Epithelial cell of proximal tubule (primary cell): ENCODE results near the gene RFK. TPM values are rescaled to one million over a fixed set of nuclear protein-coding genes. Genes with fewer than 3 reads are reported as not detected.

ENCODE experiments used
- DNase-seq: peaks from one replicate; pipeline ENCODE4 v3.0.0-alpha.2; 2011; ENCODE audit warnings: low read depth
- H3K4me3 ChIP-seq: 2 replicates; pipeline ENCODE4 v1.5.1; 2011; ENCODE audit warnings: low read depth, mild to moderate bottlenecking, low read length
- total RNA-seq: library from RNA; depleted of rRNA; stranded (reverse); fragments of >200 nt; gene quantifications from 2 replicates; pipeline ENCODE4 v1.2.3, GENCODE V29; 2015
- TF ChIP-seq, protein P1 (sequence below): conservative IDR thresholded peaks from 2 replicates; pipeline ENCODE4 v1.5.1; 2012; ENCODE audit warnings: low read depth, mild to moderate bottlenecking, low read length

RFK gene
- total RNA-seq, 1 donor from 2014 or later = 33.6 TPM

DNA sequence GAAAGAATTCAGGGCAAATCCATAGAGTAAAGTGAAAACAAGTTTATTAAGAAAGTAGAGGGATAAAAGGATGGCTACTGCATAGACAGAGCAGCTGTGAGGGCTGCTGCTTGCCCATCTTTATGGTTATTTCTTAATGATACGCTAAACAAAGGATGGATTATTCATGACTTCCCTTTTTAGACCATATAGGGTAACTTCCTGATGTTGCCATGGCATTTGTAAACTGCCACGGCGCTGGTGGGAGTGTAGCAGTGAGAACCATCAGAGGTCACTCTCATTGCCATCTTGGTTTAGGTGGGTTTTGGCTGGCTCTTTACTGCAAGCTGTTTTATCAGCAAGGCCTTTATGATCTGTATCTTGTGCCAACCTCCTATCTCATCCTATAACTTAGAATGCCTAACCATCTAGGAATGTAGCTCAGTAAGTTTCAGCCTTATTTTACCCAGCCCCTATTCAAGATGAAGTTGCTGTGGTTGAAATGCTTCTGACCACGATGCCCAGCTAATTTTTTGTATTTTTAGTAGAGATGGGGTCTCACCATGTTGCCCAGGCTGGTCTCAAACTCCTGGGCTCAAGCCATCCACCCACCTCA lies 42.1 kb downstream of the RFK start:
- H3K4me3 ChIP-seq = no peak overlapping the region
- TF ChIP-seq, protein P1, sequence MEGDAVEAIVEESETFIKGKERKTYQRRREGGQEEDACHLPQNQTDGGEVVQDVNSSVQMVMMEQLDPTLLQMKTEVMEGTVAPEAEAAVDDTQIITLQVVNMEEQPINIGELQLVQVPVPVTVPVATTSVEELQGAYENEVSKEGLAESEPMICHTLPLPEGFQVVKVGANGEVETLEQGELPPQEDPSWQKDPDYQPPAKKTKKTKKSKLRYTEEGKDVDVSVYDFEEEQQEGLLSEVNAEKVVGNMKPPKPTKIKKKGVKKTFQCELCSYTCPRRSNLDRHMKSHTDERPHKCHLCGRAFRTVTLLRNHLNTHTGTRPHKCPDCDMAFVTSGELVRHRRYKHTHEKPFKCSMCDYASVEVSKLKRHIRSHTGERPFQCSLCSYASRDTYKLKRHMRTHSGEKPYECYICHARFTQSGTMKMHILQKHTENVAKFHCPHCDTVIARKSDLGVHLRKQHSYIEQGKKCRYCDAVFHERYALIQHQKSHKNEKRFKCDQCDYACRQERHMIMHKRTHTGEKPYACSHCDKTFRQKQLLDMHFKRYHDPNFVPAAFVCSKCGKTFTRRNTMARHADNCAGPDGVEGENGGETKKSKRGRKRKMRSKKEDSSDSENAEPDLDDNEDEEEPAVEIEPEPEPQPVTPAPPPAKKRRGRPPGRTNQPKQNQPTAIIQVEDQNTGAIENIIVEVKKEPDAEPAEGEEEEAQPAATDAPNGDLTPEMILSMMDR = no peak
- DNase-seq = no peak

DNA sequence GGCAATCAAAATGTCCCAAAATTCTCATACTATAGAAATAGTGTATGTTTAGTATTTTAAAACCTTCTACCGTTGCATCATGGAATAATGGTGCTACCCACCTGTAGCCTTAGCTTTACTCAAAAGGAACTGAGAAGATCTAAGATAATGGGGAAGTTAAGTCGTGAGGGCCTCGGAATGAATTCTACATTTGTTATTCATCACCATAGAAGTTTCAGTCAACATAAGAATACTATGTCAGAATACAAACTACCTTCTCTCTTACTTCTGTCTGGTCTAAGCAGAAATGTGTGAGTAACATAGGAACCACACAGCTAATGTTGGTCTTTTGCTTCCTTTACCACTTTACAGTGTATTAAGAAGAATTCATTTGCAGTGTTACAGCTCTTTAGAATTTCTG lies 43.2 kb downstream of the RFK start:
- DNase-seq = no peak
- TF ChIP-seq, protein P1 = no peak
- no peak overlapping the region for H3K4me3 ChIP-seq

DNA sequence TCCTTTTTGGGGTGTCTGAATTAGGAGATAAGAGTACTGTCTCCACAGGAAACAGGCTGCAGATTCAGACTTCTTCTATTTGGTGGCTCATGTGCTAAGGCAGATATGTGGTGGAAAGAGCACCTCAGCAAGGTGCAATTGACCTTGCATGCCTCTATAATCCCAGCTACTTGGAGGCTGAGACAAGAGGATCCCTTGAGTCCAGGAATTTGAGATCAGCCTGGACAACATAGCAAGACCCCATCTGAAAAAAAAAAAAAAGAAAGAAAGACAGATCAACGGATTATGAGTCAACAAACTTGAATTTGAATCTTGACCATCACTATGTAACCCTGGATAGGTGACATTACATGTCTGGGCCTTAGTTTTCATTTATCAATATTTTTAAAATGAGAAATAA lies 44.4 kb downstream of the RFK start:
- no peak for DNase-seq
- H3K4me3 ChIP-seq = no peak overlapping the region
- TF ChIP-seq, protein P1 = no peak

DNA sequence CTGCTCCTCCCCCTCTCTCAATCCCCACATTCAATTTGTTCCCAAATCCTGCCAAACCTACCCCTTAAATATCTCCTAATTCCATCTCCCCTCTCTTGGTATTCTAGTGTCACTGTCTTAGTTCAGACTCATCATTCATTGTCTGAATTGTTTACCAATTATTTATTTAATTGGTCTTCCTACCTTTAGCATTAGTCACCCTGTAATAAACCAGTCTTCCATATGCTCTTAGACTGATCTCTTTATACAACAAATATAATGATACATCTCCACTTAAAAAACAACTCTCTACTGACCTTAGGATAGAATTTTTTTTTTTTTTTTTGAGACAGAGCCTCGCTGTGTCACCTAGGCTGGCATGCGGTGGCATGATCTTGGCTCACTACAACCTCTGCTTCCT lies 51.4 kb downstream of the RFK start:
- TF ChIP-seq, protein P1 = no peak
- H3K4me3 ChIP-seq = no peak overlapping the region
- no peak for DNase-seq

DNA sequence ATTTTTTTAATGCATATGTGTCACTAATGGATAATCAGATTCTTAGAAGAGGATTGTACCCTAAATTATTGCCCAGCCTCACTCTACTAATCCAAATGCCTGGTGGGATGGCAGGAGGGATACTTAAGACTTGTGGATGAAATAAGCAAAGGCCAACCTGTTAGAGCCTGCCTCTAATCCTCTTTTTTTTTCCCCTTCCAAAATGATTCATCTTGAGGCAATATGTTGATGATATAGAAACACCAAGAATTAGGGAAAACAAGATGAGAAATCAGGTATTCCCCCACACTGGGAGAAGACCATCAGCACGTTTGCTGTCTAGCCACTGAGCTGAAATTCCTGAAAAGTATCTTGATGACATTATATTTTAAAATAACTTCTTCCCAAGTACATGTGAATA lies 52.0 kb downstream of the RFK start:
- TF ChIP-seq, protein P1 = no peak
- no peak overlapping the region for H3K4me3 ChIP-seq
- DNase-seq = no peak

DNA sequence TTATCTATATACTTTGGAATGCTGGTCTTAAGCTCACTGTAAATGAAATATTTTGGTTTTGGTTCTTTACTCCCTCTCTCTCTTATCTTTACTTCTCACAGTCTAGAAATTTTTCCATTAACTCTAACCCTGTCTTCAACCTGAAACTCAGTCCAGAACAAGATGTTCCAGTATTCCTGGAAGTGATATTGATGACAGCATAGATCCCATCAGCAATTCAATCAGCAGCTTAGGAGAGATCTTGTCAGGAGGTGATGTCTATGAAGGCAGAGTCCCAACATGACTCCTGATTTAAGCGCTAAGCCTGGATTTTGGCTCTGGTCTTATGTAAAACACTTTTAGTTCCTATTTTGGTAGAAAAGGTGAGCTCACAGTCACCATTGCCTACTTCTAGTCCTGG lies 52.6 kb downstream of the RFK start:
- no peak overlapping the region for H3K4me3 ChIP-seq
- DNase-seq = no peak
- TF ChIP-seq, protein P1 = no peak

DNA sequence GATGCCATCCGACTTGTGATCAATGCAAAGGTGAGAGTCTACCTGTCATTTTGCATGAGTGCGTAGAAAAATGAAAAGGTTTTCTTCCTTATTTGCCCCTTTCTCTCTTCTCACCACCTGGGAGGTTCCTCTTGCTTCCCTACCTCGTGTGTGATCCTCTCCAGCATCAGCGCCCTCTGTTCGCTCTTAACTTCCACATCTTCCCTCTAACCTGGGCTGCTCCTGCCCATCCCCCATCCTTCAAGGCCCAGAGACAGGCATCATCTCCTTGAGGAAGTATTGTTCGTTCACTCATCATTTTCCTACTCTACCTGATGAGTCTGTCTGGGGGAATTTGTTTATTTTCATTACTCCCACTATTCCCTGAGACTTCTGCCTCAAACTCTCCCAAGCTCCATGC lies 55.8 kb downstream of the RFK start:
- H3K4me3 ChIP-seq = no peak overlapping the region
- no peak for DNase-seq
- TF ChIP-seq, protein P1 = no peak
